ENCODE data around the gene ZBTB21.

ZBTB21 gene

DNA sequence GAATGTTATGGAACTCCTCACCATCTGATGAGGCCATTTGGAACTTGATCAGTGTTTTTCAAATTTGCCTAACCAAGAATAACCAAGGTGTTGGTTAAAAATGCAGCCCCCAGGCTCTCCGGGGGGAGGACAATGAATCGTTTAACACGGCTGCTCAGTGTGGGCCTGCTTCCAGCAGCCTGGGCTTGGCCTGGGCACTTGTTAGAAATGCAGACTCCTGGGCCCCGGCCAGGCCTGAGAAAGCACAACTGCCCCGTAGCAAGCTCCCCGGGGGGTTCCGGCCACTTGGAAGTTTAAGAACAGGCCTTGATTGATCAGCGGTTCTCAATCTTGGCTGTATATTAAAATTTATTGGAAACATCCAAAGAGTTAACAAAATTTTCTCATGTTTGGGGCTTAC, 33.5 kb downstream of the ZBTB21 start:
- H3K4me1 Mint-ChIP-seq (ENCODE audit: low read depth), result peaks cover 16% of the 10 kb centered on the region
- H3K4me3 Mint-ChIP-seq, result no peak overlapping the region
- H3K9me3 Mint-ChIP-seq (ENCODE audit: low read depth), result peaks cover 6% of the 10 kb centered on the region

DNA sequence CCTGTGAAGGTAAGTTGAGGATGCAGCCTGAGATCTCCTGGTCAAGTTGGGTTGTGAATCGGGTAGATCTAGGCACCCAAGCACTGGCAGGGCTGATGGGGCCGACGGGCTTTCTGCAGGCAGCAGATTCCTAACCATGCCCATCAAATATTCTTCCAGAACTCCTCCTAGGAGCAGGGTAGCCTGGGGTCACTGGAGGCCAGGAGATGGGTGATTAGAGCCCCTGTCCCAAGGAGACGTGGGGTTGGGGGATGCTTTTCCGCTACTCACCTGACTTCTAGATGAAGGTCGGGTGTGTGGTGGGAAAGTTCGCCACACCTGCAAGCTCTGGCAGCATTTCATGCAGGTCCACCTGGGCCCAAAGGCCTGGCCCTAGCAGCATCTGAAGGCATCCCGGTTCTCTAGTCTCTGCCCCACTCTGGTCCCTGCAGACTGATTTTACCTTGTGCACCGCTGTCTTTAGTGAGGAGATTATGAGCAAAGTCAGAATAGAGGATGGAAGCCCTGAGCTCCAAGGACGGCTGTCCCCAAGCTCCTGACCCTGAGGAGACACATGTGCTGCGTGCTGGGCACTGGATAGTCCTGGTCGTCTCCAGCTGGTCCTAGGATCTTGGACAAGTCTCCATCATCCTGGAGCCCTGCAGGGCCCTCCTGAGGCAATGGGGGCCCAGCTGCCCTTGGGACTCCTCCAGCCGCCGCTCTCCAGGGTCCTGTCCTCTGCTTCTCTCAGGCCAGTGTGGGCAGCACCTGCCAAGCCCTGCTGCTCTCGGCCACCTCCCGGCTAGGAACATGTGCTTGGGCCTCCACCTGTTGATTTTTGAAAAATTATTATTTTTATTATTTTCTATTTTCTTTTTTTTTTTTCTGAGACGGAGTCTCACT, 34.5 kb downstream of the ZBTB21 start:
- Mint-ChIP-seq H3K4me1 (ENCODE audit: low read depth) (peaks cover 16% of the 10 kb centered on the region), H3K9me3 (ENCODE audit: low read depth) (peaks cover 6% of the 10 kb centered on the region), H3K27me3 (no peaks in the 10 kb centered on the region), H3K27ac (no peak overlapping the region), H3K4me3 (no peak overlapping the region), H3K36me3 (peaks cover 4% of the 10 kb centered on the region)

More for the DNA sequence above, 33.5 kb downstream of the ZBTB21 start:
- peaks cover 4% of the 10 kb centered on the region for H3K36me3 Mint-ChIP-seq
- H3K27me3 Mint-ChIP-seq, result no peaks in the 10 kb centered on the region
- H3K27ac Mint-ChIP-seq, result no peak overlapping the region

DNA sequence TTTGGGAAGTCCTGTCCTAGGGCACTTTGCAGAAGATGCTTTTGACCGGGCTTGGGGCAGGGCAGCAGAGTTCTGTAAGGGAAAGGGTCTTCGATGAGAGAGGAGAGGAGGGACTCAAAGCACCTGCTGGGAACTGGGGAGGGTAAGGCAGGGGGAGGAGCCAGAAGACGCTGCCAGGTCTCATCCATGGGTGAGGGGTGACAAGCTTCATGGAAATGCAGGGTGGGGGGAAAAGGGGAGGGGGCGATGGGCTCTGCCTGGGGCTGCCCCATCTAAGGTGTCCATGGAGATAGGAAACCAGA, 35.5 kb downstream of the ZBTB21 start:
- peaks cover 16% of the 10 kb centered on the region for H3K4me1 Mint-ChIP-seq (ENCODE audit: low read depth)
- no peak overlapping the region for H3K4me3 Mint-ChIP-seq
- no peak overlapping the region for H3K27ac Mint-ChIP-seq
- no peaks in the 10 kb centered on the region for H3K27me3 Mint-ChIP-seq
- H3K36me3 Mint-ChIP-seq, result peaks cover 4% of the 10 kb centered on the region
- peaks cover 6% of the 10 kb centered on the region for H3K9me3 Mint-ChIP-seq (ENCODE audit: low read depth)

DNA sequence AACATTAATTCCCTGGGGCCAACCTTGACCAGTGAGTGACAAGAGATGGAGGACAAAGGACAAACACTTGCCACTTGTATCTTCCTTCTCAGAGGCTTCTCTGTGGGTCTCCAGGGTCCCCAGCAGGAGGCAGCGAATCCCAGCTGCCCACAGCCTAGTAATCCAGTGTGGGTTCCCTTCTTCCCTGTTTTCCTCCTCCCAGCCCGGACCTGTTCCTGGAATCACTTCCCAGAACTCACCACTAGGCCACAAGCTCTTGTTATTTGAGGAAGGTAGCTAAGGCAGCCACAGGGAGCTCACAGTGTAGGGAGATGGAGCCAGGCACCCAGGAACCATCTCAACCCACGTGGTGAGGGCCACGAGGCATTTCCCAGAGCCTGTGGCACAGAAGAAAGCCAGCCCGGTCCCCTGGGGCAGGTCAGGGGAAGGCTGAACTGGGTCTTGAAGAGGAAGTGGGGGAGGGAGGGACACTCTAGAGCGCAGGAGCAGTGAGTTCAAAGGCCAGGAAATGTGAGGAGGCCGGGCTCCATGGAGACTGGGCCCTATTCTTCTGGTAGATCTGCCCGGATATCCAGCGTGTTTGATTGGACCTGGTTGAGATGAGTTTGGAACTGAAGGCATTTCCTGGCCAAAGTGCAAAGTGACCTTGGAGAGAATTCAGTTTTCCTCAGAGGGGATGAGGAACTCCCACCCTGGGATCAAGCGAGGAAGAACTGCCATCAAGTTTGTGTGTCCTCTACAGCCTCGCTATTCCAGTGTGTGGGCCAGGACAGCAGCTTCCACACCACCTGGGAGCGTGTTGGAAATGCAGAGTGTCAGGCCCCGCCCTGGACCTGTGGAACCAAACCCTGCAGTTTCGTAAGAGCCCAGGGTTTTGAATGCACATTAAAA, 36.1 kb downstream of the ZBTB21 start:
- peak overlapping the region; percentile 35 for H3K4me3 Mint-ChIP-seq
- H3K36me3 Mint-ChIP-seq, result peaks cover 1% of the 10 kb centered on the region
- H3K27me3 Mint-ChIP-seq, result no peaks in the 10 kb centered on the region

DNA sequence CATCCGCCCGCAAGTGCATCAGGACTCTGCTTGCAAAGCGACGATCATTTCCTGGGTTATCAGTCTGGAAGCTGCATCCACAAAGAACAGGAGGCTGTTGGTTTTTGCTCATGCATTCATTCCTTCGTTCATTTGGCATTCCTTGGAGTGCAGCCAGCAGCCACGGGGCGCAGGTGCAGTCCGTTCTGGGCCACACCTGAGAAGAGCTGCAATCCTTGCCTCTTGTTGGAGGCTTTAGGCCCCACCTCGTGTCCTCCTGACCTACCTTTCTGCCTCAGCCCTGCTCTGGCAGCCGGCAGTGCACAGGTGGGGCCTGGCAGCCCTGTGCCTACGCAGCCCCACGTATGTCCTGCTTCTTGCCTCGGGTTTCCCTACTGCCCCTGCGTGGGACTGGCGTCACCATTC, 36.7 kb downstream of the ZBTB21 start:
- H3K9me3 Mint-ChIP-seq (ENCODE audit: low read depth), result no peaks in the 10 kb centered on the region
- H3K4me3 Mint-ChIP-seq, result no peak overlapping the region
- H3K27me3 Mint-ChIP-seq, result no peaks in the 10 kb centered on the region
- H3K27ac Mint-ChIP-seq, result peak overlapping the region; percentile 80
- no peaks in the 10 kb centered on the region for H3K36me3 Mint-ChIP-seq
- H3K4me1 Mint-ChIP-seq (ENCODE audit: low read depth), result peaks cover 16% of the 10 kb centered on the region

More for the DNA sequence above, 36.1 kb downstream of the ZBTB21 start:
- H3K27ac Mint-ChIP-seq, result peak overlapping the region; percentile 80
- H3K4me1 Mint-ChIP-seq (ENCODE audit: low read depth), result peaks cover 16% of the 10 kb centered on the region
- H3K9me3 Mint-ChIP-seq (ENCODE audit: low read depth), result peaks cover 2% of the 10 kb centered on the region

DNA sequence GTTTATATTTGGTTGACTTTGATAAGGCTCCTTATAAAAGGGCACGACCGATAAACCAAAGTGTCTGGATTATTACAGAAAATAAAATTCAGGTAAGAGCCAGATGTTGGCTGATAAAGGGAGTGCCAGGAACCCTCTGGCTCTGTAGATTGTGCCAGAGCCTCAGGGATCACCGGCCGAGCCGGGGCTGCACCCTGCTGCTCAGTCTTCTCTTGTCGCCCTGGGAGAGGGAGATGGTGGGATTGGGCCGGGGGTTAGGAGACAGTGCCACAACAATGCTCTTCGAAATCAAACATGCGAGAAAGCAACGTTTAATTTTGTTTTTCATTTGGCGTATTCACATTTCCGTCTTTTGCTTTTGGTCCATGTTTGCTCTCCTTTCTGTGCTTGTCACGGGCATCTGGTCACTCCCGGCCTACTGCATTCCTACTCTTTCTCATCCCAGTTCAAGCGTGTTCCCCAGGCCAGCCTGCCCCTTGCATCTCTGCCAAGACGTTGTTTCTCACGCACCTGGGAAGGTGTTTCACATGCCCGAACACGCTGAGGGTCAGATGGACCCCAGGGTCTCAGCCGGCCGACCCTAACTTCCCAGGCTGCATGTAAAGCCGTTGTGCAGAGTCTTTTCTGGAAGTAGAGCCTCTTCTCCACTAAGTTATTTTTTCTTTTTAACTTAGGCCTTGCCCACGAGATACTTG, 37.5 kb downstream of the ZBTB21 start:
- peaks cover 16% of the 10 kb centered on the region for H3K4me1 Mint-ChIP-seq (ENCODE audit: low read depth)
- no peak overlapping the region for H3K4me3 Mint-ChIP-seq
- H3K36me3 Mint-ChIP-seq, result no peaks in the 10 kb centered on the region
- no peak overlapping the region for H3K27ac Mint-ChIP-seq
- no peaks in the 10 kb centered on the region for H3K27me3 Mint-ChIP-seq
- H3K9me3 Mint-ChIP-seq (ENCODE audit: low read depth), result no peaks in the 10 kb centered on the region

DNA sequence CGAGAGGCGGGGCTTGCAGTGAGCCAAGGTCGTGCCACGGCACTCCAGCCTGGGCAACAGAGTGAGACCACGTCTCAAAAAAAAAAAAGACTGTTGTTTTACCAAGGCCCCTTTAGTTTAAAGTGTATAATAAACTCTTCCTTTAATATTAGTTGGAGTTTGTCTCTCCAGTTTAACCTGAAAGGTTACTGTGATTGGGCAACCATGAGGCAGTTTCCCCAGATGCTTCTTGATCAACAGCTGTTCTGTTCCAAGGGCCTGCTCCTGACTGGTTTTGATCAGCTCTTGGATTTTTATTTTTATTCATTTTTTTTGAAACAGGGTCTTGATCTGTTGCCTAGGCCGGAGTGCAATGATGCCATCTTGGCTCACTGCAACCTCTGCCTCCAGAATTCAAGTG, 38.3 kb downstream of the ZBTB21 start:
- Mint-ChIP-seq H3K27ac (no peak overlapping the region), H3K36me3 (no peaks in the 10 kb centered on the region), H3K4me1 (ENCODE audit: low read depth) (peaks cover 16% of the 10 kb centered on the region)

DNA sequence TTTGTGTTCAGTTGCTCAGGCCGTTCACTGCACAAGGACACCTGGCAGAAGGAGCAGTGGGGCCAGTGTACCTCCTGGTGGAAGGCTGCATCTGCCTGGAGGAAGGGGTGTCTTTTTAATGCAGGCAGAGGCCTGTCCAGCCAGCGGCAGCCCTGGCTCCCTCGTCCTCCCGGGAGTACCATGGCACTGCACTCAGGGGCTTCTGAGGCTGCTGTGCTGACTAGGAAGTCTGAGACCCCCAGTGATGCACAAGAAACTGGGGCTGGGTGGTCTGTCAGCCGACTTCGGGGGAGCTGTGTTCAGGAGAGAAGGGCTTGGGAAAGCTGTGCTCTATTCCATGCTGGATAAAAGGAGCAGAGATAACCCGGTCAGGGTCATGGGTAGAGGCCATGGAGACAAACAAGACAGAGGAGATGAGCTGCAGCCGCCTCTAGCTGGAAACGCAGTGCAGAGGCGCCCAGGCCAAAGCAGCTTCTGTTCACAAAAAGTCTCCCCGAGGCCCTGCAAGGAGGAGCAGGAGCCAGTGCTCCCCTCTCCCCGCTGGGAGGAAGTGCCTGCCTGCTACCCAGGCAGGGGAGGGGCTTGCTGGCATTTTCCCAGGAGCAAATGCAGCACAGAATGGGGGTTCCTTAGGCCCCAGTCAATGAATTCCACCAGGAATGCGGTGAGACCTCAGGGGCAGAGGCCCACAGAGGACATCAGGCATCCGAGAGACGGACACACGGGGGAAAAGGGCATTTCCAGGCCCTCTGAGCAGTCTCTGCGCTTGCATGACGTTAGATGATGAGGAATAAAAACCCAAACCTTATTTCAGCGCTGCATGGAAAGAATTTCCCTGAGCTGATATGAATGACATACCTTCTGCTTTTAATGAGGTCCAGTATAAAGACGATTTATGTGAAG, 39.2 kb downstream of the ZBTB21 start:
- H3K9me3 Mint-ChIP-seq (ENCODE audit: low read depth), result no peaks in the 10 kb centered on the region
- H3K27me3 Mint-ChIP-seq, result no peaks in the 10 kb centered on the region
- no peak overlapping the region for H3K27ac Mint-ChIP-seq
- H3K4me1 Mint-ChIP-seq (ENCODE audit: low read depth), result peaks cover 16% of the 10 kb centered on the region
- H3K36me3 Mint-ChIP-seq, result no peaks in the 10 kb centered on the region
- no peak overlapping the region for H3K4me3 Mint-ChIP-seq

More for the DNA sequence above, 38.3 kb downstream of the ZBTB21 start:
- Mint-ChIP-seq H3K9me3 (ENCODE audit: low read depth) (no peaks in the 10 kb centered on the region), H3K27me3 (no peaks in the 10 kb centered on the region), H3K4me3 (no peak overlapping the region)

DNA sequence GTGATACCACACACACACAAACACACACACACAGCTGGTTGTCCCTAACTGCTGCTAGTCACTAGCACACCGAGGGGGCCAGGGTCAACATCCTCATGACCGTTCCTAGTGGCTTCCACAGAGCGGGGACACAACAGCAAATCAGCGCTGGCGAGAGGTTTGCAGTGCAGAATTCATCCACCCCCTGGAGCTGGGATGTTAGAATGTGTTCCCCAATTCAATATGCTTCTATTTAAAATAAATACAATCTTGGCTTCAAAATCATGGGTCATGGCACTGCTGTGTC, 40.1 kb downstream of the ZBTB21 start:
- Mint-ChIP-seq H3K27me3 (no peaks in the 10 kb centered on the region), H3K9me3 (ENCODE audit: low read depth) (no peaks in the 10 kb centered on the region), H3K36me3 (no peaks in the 10 kb centered on the region), H3K4me1 (ENCODE audit: low read depth) (peaks cover 15% of the 10 kb centered on the region), H3K27ac (no peak overlapping the region), H3K4me3 (no peak overlapping the region)

DNA sequence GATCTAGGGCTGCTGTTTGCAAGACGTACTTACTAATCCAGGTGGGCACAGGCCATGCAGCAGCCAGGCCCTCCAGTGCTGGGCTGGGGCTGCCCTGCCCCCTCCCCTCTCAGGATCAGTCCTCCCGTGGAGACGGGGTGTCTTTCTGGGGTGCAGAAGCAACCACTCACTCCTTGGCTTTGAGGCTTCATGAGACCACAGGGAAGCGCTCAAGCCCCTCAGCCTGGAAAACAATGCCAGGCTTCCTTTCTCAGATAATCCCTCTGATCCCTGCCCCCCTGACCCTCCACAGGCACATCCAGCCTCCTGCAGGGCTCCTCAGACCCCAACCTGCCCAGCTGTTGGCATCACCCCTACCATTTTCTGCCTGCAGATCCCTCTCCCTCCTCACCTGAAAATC, 42.5 kb downstream of the ZBTB21 start:
- Mint-ChIP-seq H3K27ac (no peak overlapping the region), H3K4me3 (no peak overlapping the region), H3K27me3 (no peaks in the 10 kb centered on the region), H3K9me3 (ENCODE audit: low read depth) (no peaks in the 10 kb centered on the region), H3K4me1 (ENCODE audit: low read depth) (no peaks in the 10 kb centered on the region), H3K36me3 (no peaks in the 10 kb centered on the region)

DNA sequence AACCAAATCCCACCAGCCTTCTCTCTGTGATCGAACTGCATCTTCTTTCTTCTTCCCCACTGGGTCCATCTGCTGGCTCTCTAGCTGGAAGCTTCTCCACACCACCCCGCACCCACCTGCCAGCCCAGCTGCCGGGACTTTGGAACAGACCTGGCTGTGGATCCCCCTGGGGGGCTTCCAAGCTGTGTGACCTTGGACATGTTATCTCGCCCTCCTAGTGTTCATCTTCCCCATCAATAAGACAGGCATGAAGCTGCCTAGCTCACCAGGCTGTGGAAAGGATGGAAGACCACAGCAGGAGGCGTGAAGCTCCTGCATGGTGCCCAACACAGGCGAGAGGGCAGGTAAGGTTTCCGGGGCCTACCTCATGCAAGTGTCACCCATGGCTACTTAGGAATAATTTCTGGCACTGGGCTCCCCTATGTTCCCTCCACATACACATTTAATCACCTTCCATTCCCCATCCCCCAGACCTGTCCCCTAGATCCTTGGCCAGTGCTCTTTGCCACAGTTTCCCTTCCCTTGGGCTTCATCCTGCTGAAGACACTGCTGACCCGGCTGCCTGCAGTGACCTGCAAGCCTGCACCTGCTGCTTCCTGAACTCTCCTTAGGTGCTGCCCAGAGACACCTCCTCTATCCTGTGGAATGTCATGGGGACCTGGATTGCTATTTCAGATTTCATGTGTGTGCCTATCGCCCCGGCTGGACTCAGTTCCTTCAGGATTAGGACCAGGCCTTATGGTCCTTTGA, 43.1 kb downstream of the ZBTB21 start:
- Mint-ChIP-seq H3K4me1 (ENCODE audit: low read depth) (no peaks in the 10 kb centered on the region), H3K27ac (no peak overlapping the region)

DNA sequence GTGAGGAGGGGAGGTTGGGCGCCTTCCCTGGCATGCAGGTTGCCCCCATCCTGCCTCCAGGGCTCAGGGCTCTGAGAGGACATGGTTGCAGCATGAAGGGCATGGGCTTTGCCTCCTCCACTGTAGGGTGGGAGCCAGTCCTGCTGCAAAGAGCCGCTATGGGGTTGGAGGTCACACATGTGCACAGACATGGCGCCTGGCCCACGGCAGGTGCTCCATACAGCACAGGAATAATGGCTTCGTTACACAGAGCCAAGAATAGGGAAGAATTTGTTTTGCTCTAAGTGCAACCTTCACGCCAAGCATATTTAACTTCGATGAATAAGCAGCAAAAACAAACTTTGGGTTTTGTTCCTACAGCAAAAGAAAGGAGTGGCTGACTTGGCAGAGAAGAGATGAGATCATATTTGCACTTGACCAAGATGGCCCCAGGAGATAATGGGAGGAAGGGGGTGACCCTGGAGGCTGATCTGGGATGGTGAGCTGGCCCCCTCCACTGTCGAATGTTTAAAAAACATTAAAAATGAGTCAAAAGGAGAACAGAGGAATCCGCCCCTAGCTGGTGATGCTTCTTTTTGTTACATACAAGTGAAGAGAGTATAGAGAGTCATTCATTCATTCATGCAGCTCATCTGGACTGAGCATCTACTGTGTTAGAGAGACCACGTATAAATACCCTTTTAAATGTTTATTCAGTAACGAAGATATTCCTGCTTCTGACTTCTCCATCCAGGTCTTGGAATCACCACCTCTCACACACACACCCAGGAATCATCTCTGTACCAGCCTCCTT, 43.9 kb downstream of the ZBTB21 start:
- H3K36me3 Mint-ChIP-seq, result no peaks in the 10 kb centered on the region

More for the DNA sequence above, 43.1 kb downstream of the ZBTB21 start:
- Mint-ChIP-seq H3K9me3 (ENCODE audit: low read depth) (no peaks in the 10 kb centered on the region), H3K27me3 (no peaks in the 10 kb centered on the region), H3K36me3 (no peaks in the 10 kb centered on the region), H3K4me3 (no peak overlapping the region)

DNA sequence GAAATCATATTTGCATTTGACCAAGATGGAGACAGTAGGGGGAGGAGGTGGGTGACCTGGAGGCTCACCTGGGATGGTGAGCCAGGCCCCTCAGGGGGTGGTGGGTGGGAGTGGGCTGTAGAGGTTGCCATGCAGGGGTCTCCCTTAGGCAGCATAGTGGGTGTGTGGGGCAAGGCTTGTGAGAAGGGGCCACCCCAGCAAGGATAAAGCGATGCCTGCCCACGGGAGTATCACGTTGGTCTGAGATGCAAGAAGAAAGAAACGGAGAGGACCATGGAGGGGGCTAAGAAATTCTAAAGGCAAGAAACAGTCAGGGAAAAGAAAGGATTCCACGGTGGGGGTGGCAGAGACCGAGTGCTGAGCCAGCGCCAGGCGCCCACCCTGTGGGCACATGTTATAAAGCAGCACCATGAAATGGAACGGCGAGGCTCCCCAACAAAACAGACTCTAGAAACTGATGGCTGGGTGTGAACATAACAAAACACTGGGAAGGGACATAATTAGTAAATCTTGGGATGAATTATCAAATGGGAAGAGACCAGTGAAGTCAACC, 44.6 kb downstream of the ZBTB21 start:
- peaks cover 4% of the 10 kb centered on the region for H3K4me1 Mint-ChIP-seq (ENCODE audit: low read depth)
- H3K9me3 Mint-ChIP-seq (ENCODE audit: low read depth), result no peaks in the 10 kb centered on the region
- H3K36me3 Mint-ChIP-seq, result no peaks in the 10 kb centered on the region
- H3K27me3 Mint-ChIP-seq, result peaks cover 3% of the 10 kb centered on the region
- H3K27ac Mint-ChIP-seq, result no peak overlapping the region
- no peak overlapping the region for H3K4me3 Mint-ChIP-seq

More for the DNA sequence above, 43.9 kb downstream of the ZBTB21 start:
- H3K9me3 Mint-ChIP-seq (ENCODE audit: low read depth), result no peaks in the 10 kb centered on the region
- peaks cover under 1% of the 10 kb centered on the region for H3K27me3 Mint-ChIP-seq
- H3K4me3 Mint-ChIP-seq, result no peak overlapping the region
- H3K27ac Mint-ChIP-seq, result no peak overlapping the region
- peaks cover 4% of the 10 kb centered on the region for H3K4me1 Mint-ChIP-seq (ENCODE audit: low read depth)
